ENCODE measurements around the gene BTNL3. TPM values are rescaled to one million over a fixed set of nuclear protein-coding genes. Genes with fewer than 3 reads are reported as not detected.

BTNL3 gene
- total and polyA plus RNA-seq, 9 of the 15 experiments (the other 6 are each of a cell fraction or from before 2014, with no cell fraction given) = 0.03 to 0.44 (median 0.04) TPM; not detected in 4

DNA sequence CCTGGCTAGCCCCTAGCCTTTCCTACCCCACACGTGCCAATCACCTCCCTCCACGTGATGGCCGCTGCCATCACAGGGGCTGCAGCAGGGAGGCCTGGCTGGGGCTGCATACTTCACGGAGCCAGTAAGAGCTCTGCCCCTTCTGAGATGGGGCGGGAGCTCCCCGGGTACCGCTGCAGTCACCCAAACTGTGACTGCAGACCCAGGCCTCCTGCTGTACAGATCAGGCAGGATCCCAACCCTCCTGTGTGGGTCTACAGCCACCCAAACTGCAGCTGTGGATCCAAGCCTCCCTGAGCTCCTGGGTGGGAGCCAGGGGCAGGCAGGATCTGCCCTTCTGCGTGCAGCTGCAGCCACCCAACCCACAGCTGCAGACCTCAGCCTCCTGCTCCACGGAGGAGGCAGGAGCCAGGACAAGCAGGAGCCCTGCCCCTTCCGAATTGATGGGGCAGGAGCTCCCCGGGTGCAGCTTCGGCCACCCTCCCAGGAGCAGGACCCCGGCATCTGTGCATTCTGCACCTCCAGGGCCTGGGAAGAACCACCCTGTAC lies 48.2 kb downstream of the BTNL3 start:
- Histone ChIP-seq H3K36me3 (ENCODE audit: control insufficient read depth, insufficient read depth, low read length) (no peaks in the 10 kb centered on the region), H3K27ac (ENCODE audit: extremely low read depth, low read depth, low read length) (no peak overlapping the region), H3K4me3 (no peak overlapping the region), H3K9me1 (ENCODE audit: control insufficient read depth, insufficient read depth, low read length) (no peaks in the 10 kb centered on the region), H3K9ac (ENCODE audit: insufficient read depth in 1 of 2, low read depth in 2 of 2, low read length in 2 of 2) (peak overlapping the region in 1 of 2 experiments; percentile 47; a peak in 1 of 4 replicates), H3K9me3 (replicated peaks; ENCODE audit: control insufficient read depth, insufficient read depth, low read depth, low read length) (no peaks in the 10 kb centered on the region), H3K27me3 (ENCODE audit: control insufficient read depth in 2 of 2, insufficient read depth in 2 of 2, low read length in 2 of 2) (no peaks in the 10 kb centered on the region; a peak in 1 of 5 replicates), H3K4me1 (replicated peaks in 1 of 2; ENCODE audit: control insufficient read depth in 2 of 2, insufficient read depth in 2 of 2, low read length in 2 of 2) (peaks cover 0 to 13% of the 10 kb centered on the region in 2 experiments; a peak in 1 of 5 replicates), H3K79me2 (ENCODE audit: control insufficient read depth, insufficient read depth, low read length) (no peaks in the 10 kb centered on the region), H3K4me2 (ENCODE audit: insufficient read depth, low read length) (no peak overlapping the region), H4K20me1 (replicated peaks; ENCODE audit: control insufficient read depth, insufficient read depth, low read length) (no peaks in the 10 kb centered on the region), H2AFZ (ENCODE audit: low read depth, low read length) (peak overlapping the region; percentile 40; the same call in 1 of the 2 replicates)
- in situ Hi-C loops (cut with MboI) = no loop called here
- ChIA-PET POLR2A (interaction anchor here (0.6 to 1.4 kb wide), 4 partner anchors 8 to 63 kb away, joined by 3 to 5 read pairs (median 4); no protein-coding TSS in a partner anchor), CTCF (ENCODE audit: low intra/inter-chr PET ratio) (no interaction called here)
- ATAC-seq (no peak), FAIRE-seq (no peak), DNase-seq (ENCODE audit: extremely low read depth in 1 of 4, low spot score in 3 of 4) (no peak)
- intact Hi-C loops (cut with micrococcal nuclease) = no loop called here
- WGBS (ENCODE audit: insufficient coverage, low coverage, missing lambda C conversion rate) = 56% methylated on average over 12 of the region's 13 CpGs
- BruUV-seq (replicated peaks) = no TSS peak
- TF ChIP-seq RBFOX2 (IDR thresholded peaks at IDR 0.05; ENCODE audit: low read depth, low read length) = 0 out of 2 replicates have a peak, but pooled peaks have one; percentile 6
- TF ChIP-seq, protein P1, sequence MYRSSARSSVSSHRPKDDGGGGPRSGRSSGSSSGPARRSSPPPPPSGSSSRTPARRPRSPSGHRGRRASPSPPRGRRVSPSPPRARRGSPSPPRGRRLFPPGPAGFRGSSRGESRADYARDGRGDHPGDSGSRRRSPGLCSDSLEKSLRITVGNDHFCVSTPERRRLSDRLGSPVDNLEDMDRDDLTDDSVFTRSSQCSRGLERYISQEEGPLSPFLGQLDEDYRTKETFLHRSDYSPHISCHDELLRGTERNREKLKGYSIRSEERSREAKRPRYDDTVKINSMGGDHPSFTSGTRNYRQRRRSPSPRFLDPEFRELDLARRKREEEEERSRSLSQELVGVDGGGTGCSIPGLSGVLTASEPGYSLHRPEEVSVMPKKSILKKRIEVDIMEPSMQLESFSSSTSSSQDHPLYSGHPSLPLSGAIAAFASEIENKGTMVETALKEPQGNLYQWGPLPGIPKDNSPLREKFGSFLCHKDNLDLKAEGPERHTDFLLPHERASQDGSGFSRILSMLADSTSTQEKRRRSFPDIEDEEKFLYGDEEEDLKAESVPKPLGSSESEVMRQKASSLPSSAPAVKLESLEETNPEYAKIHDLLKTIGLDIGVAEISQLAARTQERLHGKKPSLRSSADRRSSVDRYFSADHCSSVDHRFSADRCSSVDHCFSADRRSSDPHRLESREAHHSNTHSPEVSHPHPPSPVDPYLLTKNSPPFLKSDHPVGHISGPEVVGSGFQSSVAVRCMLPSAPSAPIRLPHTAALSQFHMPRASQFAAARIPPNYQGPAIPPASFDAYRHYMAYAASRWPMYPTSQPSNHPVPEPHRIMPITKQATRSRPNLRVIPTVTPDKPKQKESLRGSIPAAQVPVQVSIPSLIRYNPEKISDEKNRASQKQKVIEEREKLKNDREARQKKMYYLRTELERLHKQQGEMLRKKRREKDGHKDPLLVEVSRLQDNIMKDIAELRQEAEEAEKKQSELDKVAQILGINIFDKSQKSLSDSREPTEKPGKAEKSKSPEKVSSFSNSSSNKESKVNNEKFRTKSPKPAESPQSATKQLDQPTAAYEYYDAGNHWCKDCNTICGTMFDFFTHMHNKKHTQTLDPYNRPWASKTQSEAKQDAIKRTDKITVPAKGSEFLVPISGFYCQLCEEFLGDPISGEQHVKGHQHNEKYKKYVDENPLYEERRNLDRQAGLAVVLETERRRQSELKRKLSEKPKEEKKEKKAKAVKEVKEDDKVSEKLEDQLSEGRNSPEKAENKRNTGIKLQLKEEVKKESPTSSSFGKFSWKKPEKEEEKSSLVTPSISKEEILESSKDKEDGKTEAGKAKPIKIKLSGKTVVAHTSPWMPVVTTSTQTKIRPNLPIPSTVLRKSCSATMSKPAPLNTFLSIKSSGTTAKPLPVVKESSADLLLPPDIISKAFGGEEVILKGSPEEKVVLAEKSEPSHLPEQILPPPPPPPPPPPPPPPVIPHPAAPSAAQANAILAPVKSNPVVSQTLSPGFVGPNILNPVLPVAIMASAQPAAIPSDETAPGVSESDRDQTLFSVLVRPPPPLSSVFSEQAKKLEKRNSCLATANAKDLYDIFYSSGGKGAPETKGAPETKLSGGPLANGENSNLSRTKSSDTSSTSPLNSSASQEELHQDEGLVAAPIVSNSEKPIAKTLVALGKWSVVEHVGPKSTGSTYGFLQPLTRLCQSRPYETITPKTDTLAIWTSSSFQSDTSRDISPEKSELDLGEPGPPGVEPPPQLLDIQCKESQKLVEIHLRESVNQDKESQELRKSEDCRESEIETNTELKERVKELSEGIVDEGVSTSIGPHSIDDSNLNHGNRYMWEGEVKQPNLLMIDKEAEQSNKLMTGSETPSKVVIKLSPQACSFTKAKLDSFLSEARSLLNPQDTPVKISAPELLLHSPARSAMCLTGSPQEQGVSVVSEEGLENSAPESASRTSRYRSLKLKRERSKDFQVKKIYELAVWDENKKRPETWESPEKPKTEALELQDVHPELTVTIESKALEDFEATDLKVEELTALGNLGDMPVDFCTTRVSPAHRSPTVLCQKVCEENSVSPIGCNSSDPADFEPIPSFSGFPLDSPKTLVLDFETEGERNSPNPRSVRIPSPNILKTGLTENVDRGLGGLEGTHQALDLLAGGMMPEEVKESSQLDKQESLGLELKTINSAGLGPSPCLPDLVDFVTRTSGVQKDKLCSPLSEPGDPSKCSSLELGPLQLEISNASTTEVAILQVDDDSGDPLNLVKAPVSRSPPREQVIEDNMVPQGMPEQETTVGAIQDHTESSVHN (IDR thresholded peaks at IDR 0.05; ENCODE audit: borderline replicate concordance in 1 of 2, low read depth in 1 of 2) = no peak
